ENCODE results near the gene RTF1.
"Not testable (repeated sequence)": the region's sequence is repeated elsewhere in the genome, so short reads cannot be mapped to it uniquely, and the experiment has no call there.

RTF1 gene

GRCh38 chr15:41437448-41437847, 20.6 kb downstream of the RTF1 start:
- H3K9me3 ChIP-seq (ENCODE audit: control insufficient read depth, insufficient read depth, low read depth, low read length): no peaks in the 10 kb centered on the region
- CTCF ChIA-PET: interaction anchor here (0.6 kb wide), 1 partner anchor 16 kb away, joined by 3 read pairs; no protein-coding TSS in a partner anchor
- no peak overlapping the region for H3K27ac ChIP-seq (ENCODE audit: extremely low read depth, low read depth, low read length)
- peaks cover 8 to 24% of the 10 kb centered on the region in 2 experiments; a peak in 2 of 3 replicates for H3K36me3 ChIP-seq (ENCODE audit: control insufficient read depth in 2 of 2, insufficient read depth in 1 of 2, low read length in 2 of 2)
- POLR2A ChIA-PET: no interaction called here
- H3K4me1 ChIP-seq (ENCODE audit: control insufficient read depth, insufficient read depth, low read length): no peaks in the 10 kb centered on the region
- TF ChIP-seq ZNF626 (tag by site-specific recombination; IDR thresholded peaks at IDR 0.05): no peak
- H3K4me3 ChIP-seq (ENCODE audit: low read depth, low read length): no peak overlapping the region

DNA sequence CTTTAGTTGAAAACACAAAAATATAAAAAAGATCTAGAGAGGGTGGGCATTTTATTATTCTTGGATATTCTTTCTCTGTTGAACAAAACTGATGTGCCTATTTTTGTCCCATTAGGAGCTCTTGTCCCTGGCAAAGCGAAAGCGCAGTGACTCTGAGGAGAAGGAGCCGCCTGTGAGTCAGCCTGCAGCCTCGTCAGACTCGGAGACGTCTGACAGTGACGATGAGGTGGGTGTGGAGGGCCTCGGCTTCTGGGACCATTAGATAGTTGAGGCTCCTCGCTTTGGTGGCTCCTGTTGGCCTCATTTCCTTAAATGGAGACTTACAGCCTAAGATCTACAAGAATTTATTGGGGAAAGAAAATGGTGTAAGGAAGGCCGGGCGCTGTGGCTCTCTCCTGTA, 21.3 kb downstream of the RTF1 start:
- POLR2A ChIA-PET: interaction anchor here (0.6 to 0.7 kb wide), 2 partner anchors 8 to 207 kb away, joined by 3 to 4 read pairs; partner anchors contain the start of gene CHP1
- no peak overlapping the region for H3K27ac ChIP-seq (ENCODE audit: extremely low read depth, low read depth, low read length)
- H3K9me3 ChIP-seq (ENCODE audit: control insufficient read depth, insufficient read depth, low read depth, low read length): no peaks in the 10 kb centered on the region
- peaks cover 8 to 27% of the 10 kb centered on the region in 2 experiments; a peak in 2 of 3 replicates for H3K36me3 ChIP-seq (ENCODE audit: control insufficient read depth in 2 of 2, insufficient read depth in 1 of 2, low read length in 2 of 2)
- CTCF ChIA-PET: interaction anchor here (0.6 kb wide), 1 partner anchor 17 kb away, joined by 3 read pairs; no protein-coding TSS in a partner anchor
- TF ChIP-seq KLF16 (tag by site-specific recombination; IDR thresholded peaks at IDR 0.05): no peak
- no peak overlapping the region for H3K4me3 ChIP-seq (ENCODE audit: low read depth, low read length)
- no peaks in the 10 kb centered on the region for H3K4me1 ChIP-seq (ENCODE audit: control insufficient read depth, insufficient read depth, low read length)

- CTCF ChIA-PET; H3K4me3 ChIP-seq (ENCODE audit: low read depth, low read length); H3K4me1 ChIP-seq (ENCODE audit: control insufficient read depth, insufficient read depth, low read length); H3K27ac ChIP-seq (ENCODE audit: extremely low read depth, low read depth, low read length); H3K9me3 ChIP-seq (ENCODE audit: control insufficient read depth, insufficient read depth, low read depth, low read length): not testable (repeated sequence)
- POLR2A ChIA-PET: interaction anchor here (0.6 to 0.7 kb wide), 2 partner anchors 9 to 208 kb away, joined by 3 to 4 read pairs; partner anchors contain the start of gene CHP1
- 0 out of 2 replicates have a peak, but pooled peaks have one; percentile 47 for TF ChIP-seq ZNF362 (tag by site-specific recombination; IDR thresholded peaks at IDR 0.05)
- 0 out of 2 replicates have a peak, but pooled peaks have one; percentile 44 for TF ChIP-seq ZNF18 (tag by site-specific recombination; IDR thresholded peaks at IDR 0.05)
- peaks cover 8 to 29% of the 10 kb centered on the region in 2 experiments; a peak in 2 of 3 replicates for H3K36me3 ChIP-seq (ENCODE audit: control insufficient read depth in 2 of 2, insufficient read depth in 1 of 2, low read length in 2 of 2)
Observed at GRCh38 chr15:41438745-41439144, 21.9 kb downstream of the RTF1 start.

- POLR2A ChIA-PET: no interaction called here
- TF ChIP-seq ZXDB (tag by site-specific recombination; IDR thresholded peaks at IDR 0.05): no peak
- TF ChIP-seq OVOL3 (tag by site-specific recombination; IDR thresholded peaks at IDR 0.05): no peak
- TF ChIP-seq, protein P1, sequence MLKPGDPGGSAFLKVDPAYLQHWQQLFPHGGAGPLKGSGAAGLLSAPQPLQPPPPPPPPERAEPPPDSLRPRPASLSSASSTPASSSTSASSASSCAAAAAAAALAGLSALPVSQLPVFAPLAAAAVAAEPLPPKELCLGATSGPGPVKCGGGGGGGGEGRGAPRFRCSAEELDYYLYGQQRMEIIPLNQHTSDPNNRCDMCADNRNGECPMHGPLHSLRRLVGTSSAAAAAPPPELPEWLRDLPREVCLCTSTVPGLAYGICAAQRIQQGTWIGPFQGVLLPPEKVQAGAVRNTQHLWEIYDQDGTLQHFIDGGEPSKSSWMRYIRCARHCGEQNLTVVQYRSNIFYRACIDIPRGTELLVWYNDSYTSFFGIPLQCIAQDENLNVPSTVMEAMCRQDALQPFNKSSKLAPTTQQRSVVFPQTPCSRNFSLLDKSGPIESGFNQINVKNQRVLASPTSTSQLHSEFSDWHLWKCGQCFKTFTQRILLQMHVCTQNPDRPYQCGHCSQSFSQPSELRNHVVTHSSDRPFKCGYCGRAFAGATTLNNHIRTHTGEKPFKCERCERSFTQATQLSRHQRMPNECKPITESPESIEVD (tag by site-specific recombination; IDR thresholded peaks at IDR 0.05): no peak
- TF ChIP-seq, protein P2, sequence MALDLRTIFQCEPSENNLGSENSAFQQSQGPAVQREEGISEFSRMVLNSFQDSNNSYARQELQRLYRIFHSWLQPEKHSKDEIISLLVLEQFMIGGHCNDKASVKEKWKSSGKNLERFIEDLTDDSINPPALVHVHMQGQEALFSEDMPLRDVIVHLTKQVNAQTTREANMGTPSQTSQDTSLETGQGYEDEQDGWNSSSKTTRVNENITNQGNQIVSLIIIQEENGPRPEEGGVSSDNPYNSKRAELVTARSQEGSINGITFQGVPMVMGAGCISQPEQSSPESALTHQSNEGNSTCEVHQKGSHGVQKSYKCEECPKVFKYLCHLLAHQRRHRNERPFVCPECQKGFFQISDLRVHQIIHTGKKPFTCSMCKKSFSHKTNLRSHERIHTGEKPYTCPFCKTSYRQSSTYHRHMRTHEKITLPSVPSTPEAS (tag by site-specific recombination; IDR thresholded peaks at IDR 0.05): no peak
- TF ChIP-seq, protein P3, sequence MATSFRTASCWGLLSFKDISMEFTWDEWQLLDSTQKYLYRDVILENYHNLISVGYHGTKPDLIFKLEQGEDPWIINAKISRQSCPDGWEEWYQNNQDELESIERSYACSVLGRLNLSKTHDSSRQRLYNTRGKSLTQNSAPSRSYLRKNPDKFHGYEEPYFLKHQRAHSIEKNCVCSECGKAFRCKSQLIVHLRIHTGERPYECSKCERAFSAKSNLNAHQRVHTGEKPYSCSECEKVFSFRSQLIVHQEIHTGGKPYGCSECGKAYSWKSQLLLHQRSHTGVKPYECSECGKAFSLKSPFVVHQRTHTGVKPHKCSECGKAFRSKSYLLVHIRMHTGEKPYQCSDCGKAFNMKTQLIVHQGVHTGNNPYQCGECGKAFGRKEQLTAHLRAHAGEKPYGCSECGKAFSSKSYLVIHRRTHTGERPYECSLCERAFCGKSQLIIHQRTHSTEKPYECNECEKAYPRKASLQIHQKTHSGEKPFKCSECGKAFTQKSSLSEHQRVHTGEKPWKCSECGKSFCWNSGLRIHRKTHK (tag by site-specific recombination; IDR thresholded peaks at IDR 0.05): no peak
- TF ChIP-seq ZNF48 (tag by site-specific recombination; IDR thresholded peaks at IDR 0.05): no peak
- no peak for TF ChIP-seq ZNF350 (tag by site-specific recombination; IDR thresholded peaks at IDR 0.05)
- no peak for TF ChIP-seq SCRT1 (tag by site-specific recombination; IDR thresholded peaks at IDR 0.05; ENCODE audit: borderline replicate concordance)
- no peak for TF ChIP-seq ZFHX2 (tag by site-specific recombination; conservative IDR thresholded peaks at IDR 0.05)
- TF ChIP-seq YY1 (tag by site-specific recombination; IDR thresholded peaks at IDR 0.05): no peak
- no peak for TF ChIP-seq ZNF585B (tag by site-specific recombination; IDR thresholded peaks at IDR 0.05)
- TF ChIP-seq, protein P4, sequence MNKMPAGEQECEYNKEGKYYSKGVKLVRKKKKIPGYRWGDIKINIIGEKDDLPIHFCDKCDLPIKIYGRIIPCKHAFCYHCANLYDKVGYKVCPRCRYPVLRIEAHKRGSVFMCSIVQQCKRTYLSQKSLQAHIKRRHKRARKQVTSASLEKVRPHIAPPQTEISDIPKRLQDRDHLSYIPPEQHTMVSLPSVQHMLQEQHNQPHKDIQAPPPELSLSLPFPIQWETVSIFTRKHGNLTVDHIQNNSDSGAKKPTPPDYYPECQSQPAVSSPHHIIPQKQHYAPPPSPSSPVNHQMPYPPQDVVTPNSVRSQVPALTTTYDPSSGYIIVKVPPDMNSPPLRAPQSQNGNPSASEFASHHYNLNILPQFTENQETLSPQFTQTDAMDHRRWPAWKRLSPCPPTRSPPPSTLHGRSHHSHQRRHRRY (tag by site-specific recombination; IDR thresholded peaks at IDR 0.05): no peak
- H3K27ac ChIP-seq (ENCODE audit: extremely low read depth, low read depth, low read length): no peak overlapping the region
- CTCF ChIA-PET: interaction anchor here (0.5 to 0.8 kb wide), 4 partner anchors 11 to 368 kb away, joined by 3 to 4 read pairs (median 3); no protein-coding TSS in a partner anchor
- peaks cover 8 to 23% of the 10 kb centered on the region in 2 experiments; a peak in 2 of 3 replicates for H3K36me3 ChIP-seq (ENCODE audit: control insufficient read depth in 2 of 2, insufficient read depth in 1 of 2, low read length in 2 of 2)
- no peak overlapping the region for H3K4me3 ChIP-seq (ENCODE audit: low read depth, low read length)
- no peaks in the 10 kb centered on the region for H3K9me3 ChIP-seq (ENCODE audit: control insufficient read depth, insufficient read depth, low read depth, low read length)
- no peaks in the 10 kb centered on the region for H3K4me1 ChIP-seq (ENCODE audit: control insufficient read depth, insufficient read depth, low read length)
Observed at GRCh38 chr15:41443275-41443674, 26.4 kb downstream of the RTF1 start.

Data from HEK293 (cell line).